Myocyte (in vitro differentiated cells): ENCODE results near the gene SGMS1. TPM values are rescaled to one million over a fixed set of nuclear protein-coding genes. Genes with fewer than 3 reads are reported as not detected.
"Not testable (repeated sequence)": the region's sequence is repeated elsewhere in the genome, so short reads cannot be mapped to it uniquely, and the experiment has no call there.

Experiments used
- DNase-seq: peaks from one replicate; pipeline ENCODE4 v3.0.0-alpha.2; 2012; ENCODE audit warnings: low read depth
- polyA plus RNA-seq: library from polyadenylated mRNA; unstranded; fragments of >200 nt; gene quantifications from one replicate; pipeline ENCODE4 v1.2.1, GENCODE V29; 2012; ENCODE audit warnings: missing spikeins
- total RNA-seq: library from RNA; depleted of rRNA; stranded (reverse); fragments of >200 nt; gene quantifications from 2 replicates; pipeline ENCODE4 v1.2.3, GENCODE V29; 2014

The SGMS1 gene
- total RNA-seq: 23.7 and 44.0 TPM in 2 replicates
- 9.9 TPM for polyA plus RNA-seq

DNA sequence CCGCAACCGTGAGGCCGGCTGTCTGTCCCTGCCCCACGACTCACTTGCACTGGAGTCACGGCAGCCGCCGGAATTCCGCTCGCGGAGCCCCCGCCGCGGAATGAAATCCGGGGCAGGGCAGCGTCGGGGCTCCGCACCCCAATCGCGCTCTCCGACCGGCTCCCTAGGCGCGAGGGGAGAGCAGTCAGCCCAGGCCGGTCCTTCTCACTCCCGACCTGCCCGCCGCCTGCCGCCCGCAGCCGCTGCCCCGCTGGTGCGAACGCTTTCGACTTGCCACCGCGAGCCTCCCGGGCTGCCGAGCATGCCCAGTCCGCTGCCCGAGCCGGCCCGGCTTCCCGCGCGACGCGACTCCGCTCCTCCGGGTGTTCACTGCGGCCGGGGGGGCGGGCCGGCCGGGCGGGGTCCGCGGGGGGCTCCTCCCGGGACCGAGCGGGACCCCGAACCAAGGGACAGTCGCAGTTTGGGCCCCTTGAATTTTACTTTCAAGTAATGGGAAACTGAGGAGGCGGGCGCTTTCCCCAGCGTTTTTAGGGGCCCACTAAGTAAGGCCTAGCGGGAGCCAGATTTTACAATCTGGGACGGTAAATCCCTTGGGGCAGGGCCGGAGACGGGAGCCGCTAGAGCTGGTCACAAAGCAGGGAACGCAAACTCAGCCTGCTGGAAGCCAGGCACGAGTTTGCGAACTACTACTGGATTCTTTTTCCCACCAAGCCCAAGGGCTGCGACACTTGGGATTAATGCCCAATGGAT, at the start of gene SGMS1:
Gene SGMS1 (minus strand): TSS at position 294 of the 750 bp plus-strand sequence. CDS start 279,842 bp downstream, outside the sequence.
- peak; percentile 90 for DNase-seq

DNA sequence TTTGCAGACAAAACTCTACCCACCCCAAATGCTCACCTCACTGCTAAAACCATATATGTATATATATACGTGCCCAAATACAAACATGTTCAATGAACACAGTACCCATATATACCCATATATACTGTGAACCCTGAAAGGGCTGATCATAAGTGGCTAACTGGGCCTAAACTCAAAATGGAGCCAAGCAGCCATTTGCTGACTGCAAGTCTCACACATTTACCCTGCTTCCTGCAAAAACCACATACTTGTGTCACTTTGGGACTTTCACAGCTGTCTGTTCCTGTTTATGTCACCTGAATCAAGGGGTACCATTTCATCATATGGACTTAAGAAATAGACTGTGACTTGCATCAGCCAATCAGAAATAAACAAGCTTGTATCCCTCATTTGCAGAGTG, 48.4 kb upstream of the SGMS1 start:
- not testable (repeated sequence) for DNase-seq

DNA sequence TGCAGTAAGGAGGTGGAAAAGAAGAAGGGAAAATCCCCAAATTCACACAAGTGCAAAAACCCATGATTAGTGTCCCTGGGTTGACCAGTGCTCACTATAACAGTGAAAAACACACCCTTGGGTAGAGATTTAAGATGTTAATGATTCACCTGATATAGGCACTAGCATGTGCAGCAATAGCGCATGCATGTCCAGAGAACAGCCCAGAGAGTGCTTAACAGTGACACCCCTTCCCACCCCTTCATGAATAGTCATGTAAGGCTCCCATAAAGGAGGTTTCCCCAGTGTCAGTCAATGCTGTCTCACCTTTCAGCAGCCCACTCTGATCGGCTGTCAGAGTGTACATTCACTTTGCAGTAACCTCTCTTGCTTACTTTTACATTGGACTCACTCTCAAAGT, 47.9 kb upstream of the SGMS1 start:
- not testable (repeated sequence) for DNase-seq

DNA sequence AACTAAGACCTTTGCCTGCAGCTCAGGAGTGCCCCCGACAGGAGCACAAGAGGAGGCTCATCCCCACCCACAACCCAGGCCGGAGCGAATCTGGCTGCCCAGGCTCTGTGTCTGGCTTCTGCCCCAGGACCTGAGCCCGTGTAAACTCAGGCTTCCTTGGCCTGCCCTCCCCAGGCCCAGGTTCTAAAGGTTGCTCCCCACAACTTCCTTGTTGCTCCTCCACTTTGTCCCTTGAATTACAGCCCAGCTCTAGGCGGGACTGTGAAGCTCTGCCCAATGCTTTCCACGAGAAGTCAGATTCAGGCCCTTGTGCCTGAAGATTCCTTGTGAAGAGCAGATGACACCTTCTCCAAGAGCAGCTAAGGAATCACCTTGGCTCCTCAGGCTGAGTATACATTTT, 46.2 kb upstream of the SGMS1 start:
- DNase-seq: not testable (repeated sequence)

DNA sequence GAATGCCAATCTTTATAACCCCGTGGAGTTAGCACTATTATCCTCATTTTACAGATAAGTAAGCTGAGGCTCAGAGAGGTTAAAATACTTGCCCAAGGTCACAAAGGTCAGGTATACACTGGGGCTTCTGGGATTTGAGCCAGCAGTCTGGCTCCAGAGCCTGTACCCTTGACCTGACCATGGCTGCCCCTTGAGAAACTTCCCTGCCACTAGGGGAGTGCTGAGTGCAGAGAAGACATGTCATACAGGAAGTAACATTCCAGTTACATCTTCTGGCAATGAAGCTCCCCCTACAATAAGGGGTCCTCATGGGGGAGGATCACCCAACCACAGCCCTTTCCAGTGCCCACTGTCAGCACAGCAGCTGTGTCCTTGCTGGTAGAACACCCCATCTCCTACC, 43.6 kb upstream of the SGMS1 start:
- DNase-seq: not testable (repeated sequence)

DNA sequence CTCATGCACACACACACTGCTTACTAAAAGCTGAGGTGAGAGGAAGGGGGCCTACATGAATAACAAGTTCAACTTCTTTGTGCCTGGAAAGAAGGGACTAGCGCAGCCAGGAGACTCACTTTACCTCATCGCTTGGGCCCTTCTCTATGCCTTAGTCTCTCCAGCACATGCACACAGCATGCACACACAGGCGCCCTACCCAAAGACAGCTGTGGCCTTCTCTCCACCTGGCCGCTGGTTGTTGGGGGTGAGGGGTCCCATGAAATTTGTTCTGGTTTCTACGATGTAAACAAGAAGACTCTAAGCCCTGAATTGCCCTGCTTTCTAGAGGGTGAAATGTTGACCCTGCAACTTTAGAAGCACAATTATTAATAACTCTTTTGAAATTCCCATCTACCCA, 38.7 kb upstream of the SGMS1 start:
- not testable (repeated sequence) for DNase-seq

DNA sequence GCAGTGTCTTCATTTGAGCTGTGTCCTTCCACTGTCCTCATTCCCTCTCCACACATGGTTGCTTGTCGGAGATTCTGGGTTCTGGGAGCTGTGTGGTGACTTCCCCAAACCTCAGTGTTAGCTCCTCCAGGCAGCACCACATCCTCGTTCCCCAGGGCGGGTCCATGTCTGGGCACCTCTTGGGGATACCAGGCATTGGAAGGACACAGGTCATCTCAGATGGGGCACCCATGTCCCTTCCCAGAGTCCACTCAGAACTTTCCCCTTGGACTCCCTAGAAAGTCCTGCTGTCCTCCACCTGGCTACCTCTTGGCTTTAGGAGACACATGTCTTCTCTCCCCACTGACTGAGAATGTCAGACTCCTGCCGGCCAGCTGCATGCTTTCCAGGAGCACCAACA, 37.8 kb upstream of the SGMS1 start:
- not testable (repeated sequence) for DNase-seq

DNA sequence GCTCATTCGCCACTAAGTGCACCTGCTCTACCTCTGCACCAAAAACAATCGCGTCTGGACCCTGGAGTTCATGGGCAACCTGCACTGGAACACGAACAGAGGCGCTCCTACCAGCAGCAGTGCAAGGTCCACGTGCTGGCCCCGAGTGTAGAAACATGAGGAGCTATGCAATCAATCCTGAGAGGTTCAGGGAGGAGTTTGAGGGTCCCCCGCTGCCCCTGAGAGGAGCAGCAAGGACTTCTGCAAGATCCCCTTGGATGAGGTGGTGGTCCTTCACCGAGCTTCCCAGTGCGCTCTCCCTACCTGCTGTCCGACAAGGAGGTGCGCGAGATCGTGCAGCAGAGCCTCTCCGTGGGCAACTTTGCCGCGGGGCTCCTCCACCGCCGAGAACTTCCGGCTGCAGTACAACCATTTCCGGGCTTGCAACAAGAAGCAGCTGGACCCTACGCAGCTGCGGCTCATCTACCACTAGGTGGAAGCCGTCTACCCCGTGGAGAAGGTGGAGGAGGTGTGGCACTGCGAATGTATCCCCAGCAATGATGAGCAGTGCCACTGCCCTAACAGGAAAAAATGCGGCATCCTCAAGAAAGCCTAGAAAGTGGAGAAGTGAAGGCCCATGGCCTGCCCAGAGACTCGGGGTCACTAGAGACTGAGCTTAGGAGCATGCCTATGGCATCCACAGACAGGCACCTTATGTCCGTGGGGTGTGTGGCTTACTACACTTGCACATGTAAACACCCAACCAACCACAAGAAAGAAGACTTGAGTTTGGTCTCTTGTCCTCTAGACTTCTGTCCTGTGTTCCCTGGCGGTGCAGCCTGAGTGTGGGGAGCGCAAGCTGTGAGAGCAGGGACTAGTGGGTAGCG, 36.3 kb upstream of the SGMS1 start:
- DNase-seq: not testable (repeated sequence)

DNA sequence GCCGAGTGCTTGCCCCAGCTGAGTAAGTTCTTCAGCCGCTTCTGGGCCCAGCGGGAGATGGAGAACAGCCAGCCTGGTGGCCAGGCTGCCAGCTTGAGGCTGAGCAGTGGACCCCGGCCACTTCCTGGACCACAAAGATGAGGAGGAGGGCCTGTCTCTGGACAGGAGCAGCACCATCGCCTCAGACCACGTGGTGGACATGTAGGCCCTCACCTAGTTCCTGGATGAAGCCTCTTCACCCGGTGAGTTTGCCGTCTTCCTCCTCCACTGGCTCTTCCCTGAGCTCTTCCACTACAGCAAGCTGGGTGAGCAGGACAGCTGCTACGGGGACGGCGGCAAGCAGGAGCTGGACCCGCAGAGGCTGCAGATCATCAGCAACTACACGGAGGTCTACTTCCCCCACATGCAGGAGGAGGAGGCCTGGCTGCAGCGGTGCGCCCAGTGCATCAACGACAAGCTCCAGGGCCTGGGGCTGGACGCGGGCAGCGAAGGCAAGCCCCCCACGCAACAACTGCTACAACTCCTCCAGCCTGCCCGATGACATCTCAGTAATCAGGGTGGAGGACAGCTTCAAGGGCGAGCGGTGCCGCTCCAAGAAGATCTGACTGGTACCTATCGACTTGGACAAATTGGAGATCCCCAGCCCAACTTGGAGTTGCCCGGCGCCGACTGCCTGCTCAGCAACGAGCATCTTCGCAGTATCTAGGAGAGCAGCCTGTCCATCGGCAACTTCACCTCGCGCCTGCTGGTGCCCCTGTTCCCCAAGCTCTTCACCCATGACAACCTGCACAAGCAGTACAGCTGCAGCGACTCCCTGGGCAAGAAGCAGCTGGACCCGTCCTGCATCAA, 35.5 kb upstream of the SGMS1 start:
- not testable (repeated sequence) for DNase-seq

DNA sequence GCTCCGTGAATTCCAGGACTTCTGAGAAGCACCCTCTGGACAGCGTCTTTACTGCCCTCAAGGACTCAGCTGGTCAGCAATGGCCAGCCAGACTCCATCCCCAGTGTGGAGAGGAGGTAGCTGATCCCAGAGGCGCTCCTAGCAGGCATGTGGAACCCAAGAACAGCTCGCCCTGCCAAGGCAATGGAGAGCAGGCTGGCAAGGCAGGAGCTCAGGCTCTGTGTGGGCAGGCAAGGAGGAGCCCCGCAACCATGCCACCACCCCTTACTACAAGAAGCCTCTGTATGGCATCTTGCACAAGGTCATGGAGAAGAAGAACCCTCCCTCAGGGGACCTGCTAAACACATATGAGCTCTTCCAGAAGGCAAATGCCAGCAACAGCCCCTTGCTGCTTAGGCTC, 34.4 kb upstream of the SGMS1 start:
- no peak for DNase-seq

DNA sequence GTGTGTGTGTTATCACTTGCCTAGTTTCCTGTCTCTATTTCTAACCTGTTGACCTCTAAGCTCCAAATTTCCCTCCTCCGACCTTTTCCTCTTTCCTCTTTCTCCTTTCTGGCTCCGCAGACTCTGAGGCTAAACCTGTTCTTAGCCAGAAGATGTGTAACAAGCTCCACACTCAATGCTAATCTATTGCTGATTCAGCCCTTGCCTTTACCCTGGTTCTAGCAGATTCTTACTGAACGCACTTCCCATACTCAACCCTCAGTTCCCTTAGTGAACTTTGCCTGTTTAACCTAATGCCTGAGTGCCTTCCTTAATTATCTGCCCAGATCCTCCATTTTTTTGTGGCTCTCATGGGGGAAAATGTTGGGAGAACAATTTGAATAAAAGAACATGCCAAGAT, 30.0 kb upstream of the SGMS1 start:
- DNase-seq: no peak

DNA sequence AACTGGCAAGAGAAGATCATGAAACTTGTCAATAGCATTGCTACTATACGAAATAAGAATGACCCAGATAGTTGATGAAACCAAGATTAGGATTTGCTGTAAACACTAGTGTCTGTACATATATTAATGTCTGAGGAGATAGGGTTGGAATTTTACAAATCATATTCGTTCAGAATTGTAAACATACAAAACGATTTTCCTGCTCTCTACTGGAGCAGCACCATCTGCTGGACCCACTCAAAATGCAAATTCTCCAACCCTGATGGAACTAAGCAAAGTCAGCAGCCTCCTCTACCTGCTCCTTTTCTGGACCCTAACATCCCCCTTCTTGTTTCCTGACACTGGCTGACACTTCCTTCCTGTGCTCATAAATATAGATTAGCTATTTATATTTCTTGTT, 29.4 kb upstream of the SGMS1 start:
- DNase-seq: peak; percentile 29

DNA sequence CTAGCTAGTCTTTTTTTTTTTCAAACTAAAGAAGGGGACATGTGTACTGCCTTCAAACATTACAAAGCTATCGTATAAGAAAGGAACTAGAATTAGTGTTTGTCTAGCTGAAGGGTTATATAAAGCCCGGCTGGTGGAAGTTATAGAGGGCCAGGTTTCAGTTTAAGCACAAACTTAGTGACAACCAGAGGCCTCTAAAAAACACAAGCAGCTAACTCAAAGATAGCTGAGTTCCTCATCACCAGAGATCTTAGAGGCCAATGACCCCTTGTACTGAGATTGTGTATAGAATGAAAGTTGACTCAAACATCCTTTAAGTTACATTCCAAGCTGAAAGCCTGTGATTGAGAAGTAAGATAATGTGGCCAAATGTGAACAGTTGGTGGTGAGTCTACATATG, 28.1 kb upstream of the SGMS1 start:
- no peak for DNase-seq

DNA sequence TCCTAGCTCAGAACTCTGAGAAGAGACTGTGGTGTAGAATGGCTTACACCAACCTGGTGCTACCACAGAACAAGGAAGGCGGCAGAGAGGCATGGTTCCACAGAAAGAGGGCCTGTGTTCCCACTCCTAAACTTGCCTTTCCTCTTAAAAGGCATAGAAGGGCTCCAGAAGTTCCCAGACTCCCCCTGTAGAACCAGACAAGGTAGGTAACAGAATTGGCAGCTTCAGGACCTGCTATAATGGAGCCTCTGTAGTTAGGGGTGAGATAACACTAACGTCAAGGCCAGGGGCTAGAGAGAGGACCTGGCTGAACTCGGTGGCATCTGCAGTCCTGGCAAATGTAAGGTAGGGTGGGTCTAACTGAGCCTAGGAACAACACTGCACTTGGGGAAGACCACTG, 26.7 kb upstream of the SGMS1 start:
- DNase-seq: no peak

DNA sequence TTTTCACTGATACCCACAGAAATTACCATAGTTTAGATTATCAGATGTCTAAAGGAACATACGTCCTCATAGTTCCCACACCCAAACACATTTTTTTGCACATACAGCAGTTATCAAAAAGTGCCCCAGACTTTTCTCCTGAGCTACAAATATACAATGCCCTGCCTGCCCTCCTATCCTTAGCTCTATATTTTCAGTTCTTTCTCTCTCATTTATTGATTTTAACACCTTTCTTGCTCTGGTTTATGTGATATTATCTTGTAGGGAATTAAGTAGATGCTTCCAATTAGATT, 25.1 kb upstream of the SGMS1 start:
- DNase-seq: no peak

DNA sequence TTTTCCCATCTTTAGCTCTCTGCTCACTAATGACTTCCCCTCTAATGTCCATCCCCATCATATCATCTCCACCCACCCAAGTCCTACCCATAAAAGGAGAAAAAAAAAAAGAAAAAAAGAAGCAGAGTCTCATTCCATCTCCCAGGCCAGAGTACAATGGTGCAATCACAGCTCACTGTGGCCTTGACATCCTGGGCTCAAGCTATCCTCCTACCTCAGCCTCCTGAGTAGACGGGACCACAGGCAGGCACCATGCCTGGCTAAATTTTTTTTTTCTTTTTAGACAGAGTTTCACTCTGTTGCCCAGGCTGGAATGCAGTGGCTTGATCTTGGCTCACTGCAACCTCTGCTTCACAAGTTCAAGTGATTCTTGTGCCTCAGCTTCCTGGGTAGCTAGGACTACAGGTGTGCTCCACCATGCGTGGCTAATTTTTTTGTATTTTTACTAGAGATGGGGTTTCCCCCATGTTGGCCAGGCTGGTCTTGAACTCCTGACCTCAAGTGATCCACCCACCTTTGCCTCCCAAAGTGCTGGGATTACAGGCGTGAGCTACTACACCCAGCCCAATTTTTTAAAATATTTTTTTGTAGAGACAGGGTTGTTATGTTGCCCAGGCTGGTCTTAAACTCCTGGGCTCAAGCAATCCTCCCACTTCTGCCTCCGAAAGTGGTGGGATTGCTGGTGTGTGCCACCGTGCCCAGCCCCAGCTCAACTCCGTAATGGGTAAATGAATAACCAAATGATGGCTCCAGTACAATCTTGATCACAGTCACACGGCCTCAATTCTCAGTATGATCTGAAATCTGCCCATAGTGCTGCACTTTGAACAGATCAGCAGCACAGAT, 24.6 kb upstream of the SGMS1 start:
- DNase-seq: no peak

DNA sequence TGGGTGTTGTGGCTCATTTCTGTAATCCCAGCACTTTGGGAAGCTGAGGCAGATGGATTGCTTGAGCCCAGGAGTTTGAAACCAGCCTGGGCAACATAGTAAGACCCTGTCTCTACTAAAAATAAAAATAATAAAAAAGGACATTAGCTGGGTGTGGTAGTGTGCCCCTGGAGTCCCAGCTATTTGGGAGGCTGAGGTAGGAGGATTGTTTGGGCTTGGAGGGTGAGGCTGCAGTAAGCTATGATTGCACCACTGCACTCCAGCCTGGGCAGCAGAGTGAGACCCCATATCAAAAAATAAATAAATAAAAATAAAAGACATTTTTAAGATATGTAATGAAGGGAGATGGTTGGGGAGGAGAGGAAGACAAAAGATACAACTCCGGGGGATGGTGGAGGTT, 23.6 kb upstream of the SGMS1 start:
- DNase-seq: not testable (repeated sequence)

DNA sequence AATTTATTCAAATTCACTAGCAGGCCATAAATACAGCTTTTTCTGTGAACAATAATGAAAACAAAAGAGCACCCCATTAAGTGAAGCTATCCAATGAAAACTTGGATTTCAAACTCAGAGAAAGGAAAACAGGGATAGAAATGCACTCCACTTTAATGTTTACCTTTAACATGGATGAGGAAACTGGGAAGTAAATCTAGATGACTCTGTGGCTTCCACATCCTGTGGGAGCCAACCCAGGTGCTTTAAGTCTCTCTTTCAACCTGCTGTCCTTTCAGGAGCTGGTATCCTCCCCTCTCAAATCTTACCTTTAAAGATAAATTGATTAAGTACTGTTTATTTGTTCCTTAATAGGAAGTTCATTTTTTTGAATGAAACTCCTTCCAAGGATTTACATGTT, 21.5 kb upstream of the SGMS1 start:
- no peak for DNase-seq

DNA sequence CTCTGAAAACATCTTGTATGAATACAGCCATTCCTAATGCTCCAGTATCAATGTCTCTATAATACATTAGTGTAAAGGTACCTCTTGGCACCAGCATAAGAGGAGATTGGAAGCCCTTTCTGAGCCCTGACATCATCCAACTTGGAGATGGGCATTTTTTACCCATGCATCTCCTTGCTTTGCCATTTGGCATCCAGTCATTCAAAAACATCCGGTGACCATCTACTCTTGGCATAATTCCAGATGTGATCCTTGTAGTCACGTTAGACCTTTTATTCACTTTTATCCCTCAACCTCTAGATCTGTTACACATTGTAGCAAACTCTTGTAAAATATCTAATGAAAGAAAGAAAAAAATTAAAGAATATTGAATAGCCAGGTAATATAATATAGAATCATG, 17.9 kb upstream of the SGMS1 start:
- DNase-seq: peak; percentile 6

DNA sequence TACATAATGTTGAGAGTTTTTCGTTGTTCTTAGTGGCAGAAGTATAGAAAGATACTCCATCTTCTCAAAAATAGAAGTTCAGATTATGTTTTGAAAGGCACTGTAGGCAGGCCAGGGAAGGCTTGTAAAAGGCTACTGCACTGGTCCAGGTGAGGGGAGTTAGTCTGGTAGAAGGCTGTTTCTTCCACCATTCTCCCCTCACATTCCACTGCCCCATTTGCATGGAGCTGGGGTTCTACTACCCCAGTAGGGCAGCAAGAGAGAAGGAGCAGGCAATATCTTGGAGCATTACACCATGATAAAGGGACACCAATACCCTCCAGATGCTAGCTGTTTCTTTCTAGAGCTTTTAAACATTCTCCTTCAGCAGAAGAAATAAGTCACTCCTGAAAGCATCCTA, 16.5 kb upstream of the SGMS1 start:
- DNase-seq: no peak
